GM12892 (cell line): Measurements from ENCODE around the gene TSBP1. TPM values are rescaled to one million over a fixed set of nuclear protein-coding genes. Genes with fewer than 3 reads are reported as not detected.

ENCODE experiments used
- DNase-seq: peaks from one replicate; pipeline ENCODE4 v3.0.0; 2011; ENCODE audit not compliant: insufficient read length
- FAIRE-seq: peaks from 2 replicates; lab custom pipeline; 2011; peaks lifted over from hg19 to GRCh38; lab: Jason Lieb, UNC
- POLR2A ChIP-seq: IDR thresholded peaks from 2 replicates; pipeline ENCODE4 v1.6.1; 2011; ENCODE audit warnings: low read depth, low read length, control low read depth
- POLR2AphosphoS5 ChIP-seq: IDR thresholded peaks from 2 replicates; pipeline ENCODE4 v1.6.1; 2011; ENCODE audit warnings: low read depth, low read length, control low read depth
- TAF1 ChIP-seq: IDR thresholded peaks from 2 replicates; pipeline ENCODE4 v1.6.1; 2011; ENCODE audit warnings: low read depth, mild to moderate bottlenecking, control low read depth, low read length, borderline replicate concordance
- polyA plus RNA-seq: library from polyadenylated mRNA; unstranded; fragments of >200 nt; gene quantifications from one replicate; pipeline ENCODE4 v1.2.1, GENCODE V29; 2012; ENCODE audit warnings: missing spikeins, inconsistent platforms; ENCODE audit not compliant: missing spikeins

Gene TSBP1
- polyA plus RNA-seq, result not detected

GRCh38 chr6:32371803-32372202, at the start of gene TSBP1:
TSBP1 (minus strand) TSS chr6:32371903; CDS start chr6:32371706, 197 bp downstream.
- FAIRE-seq, result no peak
- TF ChIP-seq POLR2A (no peak), POLR2AphosphoS5 (no peak), TAF1 (no peak)

GRCh38 chr6:32416036-32416435, 44.3 kb upstream of the TSBP1 start:
- DNase-seq (no peak), FAIRE-seq (no peak)
- TF ChIP-seq POLR2AphosphoS5 (no peak), POLR2A (no peak), TAF1 (no peak)

More at GRCh38 chr6:32371803-32372202, at the start of gene TSBP1:
- no peak for DNase-seq

- peak; percentile 75 for FAIRE-seq
- DNase-seq, result no peak
- TF ChIP-seq POLR2AphosphoS5 (no peak), TAF1 (no peak), POLR2A (no peak)
Observed at GRCh38 chr6:32415521-32416019, 43.9 kb upstream of the TSBP1 start.

GRCh38 chr6:32413427-32414047, 41.8 kb upstream of the TSBP1 start:
- FAIRE-seq, result peak; percentile 96
- no peak for TF ChIP-seq POLR2A
- no peak for TF ChIP-seq TAF1
- no peak for TF ChIP-seq POLR2AphosphoS5

GRCh38 chr6:32411566-32412327, 40.0 kb upstream of the TSBP1 start:
- FAIRE-seq (no peak), DNase-seq (no peak)
- no peak for TF ChIP-seq POLR2A
- TF ChIP-seq POLR2AphosphoS5, result no peak
- no peak for TF ChIP-seq TAF1

More at GRCh38 chr6:32413427-32414047, 41.8 kb upstream of the TSBP1 start:
- DNase-seq, result peak; percentile 41

- DNase-seq (no peak), FAIRE-seq (no peak)
Observed at GRCh38 chr6:32410906-32411305, 39.2 kb upstream of the TSBP1 start.

GRCh38 chr6:32406857-32407256, 35.2 kb upstream of the TSBP1 start, which contains the start of gene BTNL2:
BTNL2 (minus strand) TSS chr6:32407181; CDS start chr6:32407123, 58 bp downstream.
- DNase-seq (no peak), FAIRE-seq (no peak)
- TF ChIP-seq TAF1, result no peak
- no peak for TF ChIP-seq POLR2AphosphoS5
- TF ChIP-seq POLR2A, result no peak

More at GRCh38 chr6:32410906-32411305, 39.2 kb upstream of the TSBP1 start:
- TF ChIP-seq POLR2A, result no peak
- no peak for TF ChIP-seq TAF1
- no peak for TF ChIP-seq POLR2AphosphoS5

GRCh38 chr6:32406197-32406596, 34.5 kb upstream of the TSBP1 start:
- no peak for FAIRE-seq
- DNase-seq, result no peak
- TF ChIP-seq POLR2A (no peak), POLR2AphosphoS5 (no peak), TAF1 (no peak)

- no peak for FAIRE-seq
- TF ChIP-seq TAF1, result no peak
- DNase-seq, result no peak
Observed at GRCh38 chr6:32405656-32406055, 34.0 kb upstream of the TSBP1 start.

- DNase-seq (no peak), FAIRE-seq (no peak)
- TF ChIP-seq TAF1 (no peak), POLR2A (no peak), POLR2AphosphoS5 (no peak)
Observed at GRCh38 chr6:32402812-32403211, 31.1 kb upstream of the TSBP1 start.

GRCh38 chr6:32401284-32401963, 29.7 kb upstream of the TSBP1 start:
- TF ChIP-seq POLR2AphosphoS5 (no peak), POLR2A (no peak), TAF1 (no peak)
- DNase-seq (no peak), FAIRE-seq (no peak)
